ENCODE data around the gene ETV6.

DNA sequence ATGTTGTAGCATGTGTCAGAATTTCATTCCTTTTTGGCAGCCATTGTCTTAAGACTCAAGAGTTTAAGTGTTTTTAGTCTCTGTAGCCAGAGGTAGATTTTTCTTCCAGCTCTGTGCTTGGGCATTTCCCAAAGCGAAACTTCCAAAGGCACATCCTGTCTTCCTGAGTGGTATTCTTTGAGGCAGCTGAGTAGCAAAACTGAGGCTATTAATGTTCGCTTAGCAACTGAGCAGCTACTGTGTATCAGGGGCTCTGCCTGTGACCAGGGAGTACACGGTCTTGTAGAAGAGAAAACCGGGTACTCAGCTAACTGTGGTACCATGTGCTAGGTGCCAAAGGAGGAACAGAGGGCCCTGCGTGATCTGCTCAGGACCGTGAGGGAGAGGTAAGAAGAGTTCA is 52.0 kb downstream of the ETV6 start:
- TF ChIP-seq POLR2AphosphoS2 (IDR thresholded peaks at IDR 0.05; ENCODE audit: low read length), result no peak
- TF ChIP-seq, protein P1, sequence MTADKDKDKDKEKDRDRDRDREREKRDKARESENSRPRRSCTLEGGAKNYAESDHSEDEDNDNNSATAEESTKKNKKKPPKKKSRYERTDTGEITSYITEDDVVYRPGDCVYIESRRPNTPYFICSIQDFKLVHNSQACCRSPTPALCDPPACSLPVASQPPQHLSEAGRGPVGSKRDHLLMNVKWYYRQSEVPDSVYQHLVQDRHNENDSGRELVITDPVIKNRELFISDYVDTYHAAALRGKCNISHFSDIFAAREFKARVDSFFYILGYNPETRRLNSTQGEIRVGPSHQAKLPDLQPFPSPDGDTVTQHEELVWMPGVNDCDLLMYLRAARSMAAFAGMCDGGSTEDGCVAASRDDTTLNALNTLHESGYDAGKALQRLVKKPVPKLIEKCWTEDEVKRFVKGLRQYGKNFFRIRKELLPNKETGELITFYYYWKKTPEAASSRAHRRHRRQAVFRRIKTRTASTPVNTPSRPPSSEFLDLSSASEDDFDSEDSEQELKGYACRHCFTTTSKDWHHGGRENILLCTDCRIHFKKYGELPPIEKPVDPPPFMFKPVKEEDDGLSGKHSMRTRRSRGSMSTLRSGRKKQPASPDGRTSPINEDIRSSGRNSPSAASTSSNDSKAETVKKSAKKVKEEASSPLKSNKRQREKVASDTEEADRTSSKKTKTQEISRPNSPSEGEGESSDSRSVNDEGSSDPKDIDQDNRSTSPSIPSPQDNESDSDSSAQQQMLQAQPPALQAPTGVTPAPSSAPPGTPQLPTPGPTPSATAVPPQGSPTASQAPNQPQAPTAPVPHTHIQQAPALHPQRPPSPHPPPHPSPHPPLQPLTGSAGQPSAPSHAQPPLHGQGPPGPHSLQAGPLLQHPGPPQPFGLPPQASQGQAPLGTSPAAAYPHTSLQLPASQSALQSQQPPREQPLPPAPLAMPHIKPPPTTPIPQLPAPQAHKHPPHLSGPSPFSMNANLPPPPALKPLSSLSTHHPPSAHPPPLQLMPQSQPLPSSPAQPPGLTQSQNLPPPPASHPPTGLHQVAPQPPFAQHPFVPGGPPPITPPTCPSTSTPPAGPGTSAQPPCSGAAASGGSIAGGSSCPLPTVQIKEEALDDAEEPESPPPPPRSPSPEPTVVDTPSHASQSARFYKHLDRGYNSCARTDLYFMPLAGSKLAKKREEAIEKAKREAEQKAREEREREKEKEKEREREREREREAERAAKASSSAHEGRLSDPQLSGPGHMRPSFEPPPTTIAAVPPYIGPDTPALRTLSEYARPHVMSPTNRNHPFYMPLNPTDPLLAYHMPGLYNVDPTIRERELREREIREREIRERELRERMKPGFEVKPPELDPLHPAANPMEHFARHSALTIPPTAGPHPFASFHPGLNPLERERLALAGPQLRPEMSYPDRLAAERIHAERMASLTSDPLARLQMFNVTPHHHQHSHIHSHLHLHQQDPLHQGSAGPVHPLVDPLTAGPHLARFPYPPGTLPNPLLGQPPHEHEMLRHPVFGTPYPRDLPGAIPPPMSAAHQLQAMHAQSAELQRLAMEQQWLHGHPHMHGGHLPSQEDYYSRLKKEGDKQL (CRISPR knock-in tag; IDR thresholded peaks at IDR 0.05; ENCODE audit: borderline replicate concordance), result no peak
- no peak for TF ChIP-seq PHF21A (IDR thresholded peaks at IDR 0.05; ENCODE audit: borderline replicate concordance, low read depth)
- no peak for TF ChIP-seq SIRT6 (IDR thresholded peaks at IDR 0.05; ENCODE audit: low read depth, low read length)
